ENCODE results near the gene FIG4.

The FIG4 gene

GRCh38 chr6:109800771-109801170, 109.7 kb downstream of the FIG4 start:
- H3K27ac ChIP-seq: no peak overlapping the region
- no peak for TF ChIP-seq CTCF (conservative IDR thresholded peaks at IDR 0.05)

- no peak for TF ChIP-seq CTCF (conservative IDR thresholded peaks at IDR 0.05)
These were observed 110.7 kb downstream of the FIG4 start for GRCh38 chr6:109801794-109802193.

GRCh38 chr6:109804020-109804419, 112.9 kb downstream of the FIG4 start:
- H3K27ac ChIP-seq: peak overlapping the region; percentile 60
- no peak for TF ChIP-seq CTCF (conservative IDR thresholded peaks at IDR 0.05)

More at GRCh38 chr6:109801794-109802193, 110.7 kb downstream of the FIG4 start:
- H3K27ac ChIP-seq: no peak overlapping the region

- TF ChIP-seq CTCF (conservative IDR thresholded peaks at IDR 0.05): no peak
- H3K27ac ChIP-seq: no peak overlapping the region
These were observed 116.8 kb downstream of the FIG4 start for GRCh38 chr6:109807881-109808280.

- H3K27ac ChIP-seq: no peak overlapping the region
- no peak for TF ChIP-seq CTCF (conservative IDR thresholded peaks at IDR 0.05)
These were observed 117.7 kb downstream of the FIG4 start for GRCh38 chr6:109808837-109809236.

- no peak overlapping the region for H3K27ac ChIP-seq
- TF ChIP-seq CTCF (conservative IDR thresholded peaks at IDR 0.05): no peak
These were observed 124.0 kb downstream of the FIG4 start for GRCh38 chr6:109815054-109815453.

GRCh38 chr6:109816452-109817374, 125.6 kb downstream of the FIG4 start:
- TF ChIP-seq CTCF (conservative IDR thresholded peaks at IDR 0.05): no peak
- H3K27ac ChIP-seq: peak overlapping the region; percentile 75
